GM23338 (cell line): Measurements from ENCODE around the gene WWP2. TPM values are rescaled to one million over a fixed set of nuclear protein-coding genes. Genes with fewer than 3 reads are reported as not detected.

Source experiments
- ATAC-seq: fragments of 200-7000 bp; cut with Tn5 transposase; 3 replicates; pipeline ENCODE4 v1.9.1; 2020
- DNase-seq: peaks from one replicate; pipeline ENCODE4 v3.0.0-alpha.2; 2015; ENCODE audit warnings: low spot score
- H2AFZ ChIP-seq: fragments of 200-600 bp; sonication (generic); 2 replicates; pipeline ENCODE4 v1.8.0; 2016; ENCODE audit warnings: antibody characterized with exemption, mild to moderate bottlenecking, moderate library complexity
- H3F3A ChIP-seq: fragments of 200-600 bp; sonication (generic); replicated peaks from 2 replicates; pipeline ENCODE4 v1.8.0; 2017; ENCODE audit warnings: antibody characterized with exemption, mixed run types, low read depth
- H3K27ac ChIP-seq: fragments of 200-600 bp; sonication (generic); 2 replicates; pipeline ENCODE4 v1.6.1; 2016; ENCODE audit warnings: low read depth
- H3K27me3 ChIP-seq: fragments of 200-600 bp; sonication (generic); 2 replicates; pipeline ENCODE4 v1.8.0; 2016; ENCODE audit warnings: mild to moderate bottlenecking, mixed run types, moderate library complexity; ENCODE audit not compliant: insufficient read depth
- H3K36me3 ChIP-seq: fragments of 200-600 bp; sonication (generic); 2 replicates; pipeline ENCODE4 v1.8.0; 2016; ENCODE audit warnings: mild to moderate bottlenecking; ENCODE audit not compliant: insufficient read depth
- H3K4me1 ChIP-seq: fragments of 200-600 bp; sonication (generic); 2 replicates; pipeline ENCODE4 v1.8.0; 2016; ENCODE audit warnings: mild to moderate bottlenecking, moderate library complexity; ENCODE audit not compliant: insufficient read depth
- H3K4me2 ChIP-seq: fragments of 200-600 bp; sonication (generic); 2 replicates; pipeline ENCODE4 v1.7.1; 2017; ENCODE audit warnings: mixed run types
- H3K4me3 ChIP-seq: fragments of 200-600 bp; sonication (generic); 2 replicates; pipeline ENCODE4 v1.6.1; 2016; ENCODE audit warnings: mixed run types
- H3K79me2 ChIP-seq: fragments of 200-600 bp; sonication (generic); replicated peaks from 2 replicates; pipeline ENCODE4 v1.8.0; 2017; ENCODE audit warnings: mild to moderate bottlenecking; ENCODE audit not compliant: insufficient read depth
- H3K9me2 ChIP-seq: fragments of 200-600 bp; sonication (generic); 2 replicates; pipeline ENCODE4 v1.8.0; 2017; ENCODE audit not compliant: insufficient read depth
- H4K20me1 ChIP-seq: fragments of 200-600 bp; sonication (generic); replicated peaks from 2 replicates; pipeline ENCODE4 v1.8.0; 2017; ENCODE audit warnings: mild to moderate bottlenecking; ENCODE audit not compliant: insufficient read depth
- H3K27ac Mint-ChIP-seq: 2 replicates; pipeline ENCODE4 v1.8.0; 2020; ENCODE audit warnings: inconsistent platforms, mild to moderate bottlenecking, moderate library complexity, mixed read lengths
- H3K27me3 Mint-ChIP-seq: 3 replicates; pipeline ENCODE4 v1.8.0; 2022; ENCODE audit warnings: low read depth, mild to moderate bottlenecking, moderate library complexity, mixed read lengths, inconsistent platforms; ENCODE audit not compliant: insufficient read depth, poor library complexity
- H3K36me3 Mint-ChIP-seq: 3 replicates; pipeline ENCODE4 v1.8.0; 2021; ENCODE audit warnings: low read depth, mild to moderate bottlenecking, inconsistent platforms, moderate library complexity, mixed read lengths
- H3K4me1 Mint-ChIP-seq: 3 replicates; pipeline ENCODE4 v1.8.0; 2020; ENCODE audit warnings: mild to moderate bottlenecking, inconsistent platforms, mixed read lengths
- H3K4me3 Mint-ChIP-seq: 3 replicates; pipeline ENCODE4 v1.8.0; 2021; ENCODE audit warnings: moderate library complexity, mild to moderate bottlenecking, inconsistent platforms, mixed read lengths
- H3K9me3 Mint-ChIP-seq: 3 replicates; pipeline ENCODE4 v1.8.0; 2020; ENCODE audit warnings: moderate library complexity, mild to moderate bottlenecking, inconsistent platforms, mixed read lengths
- CTCF ChIP-seq, 2 experiments: fragments of 200-600 bp in 1 of 2; sonication (generic) in 1 of 2; conservative IDR thresholded peaks; 2 replicates each; pipeline versions ENCODE4 v1.5.1 to v1.6.1; 2016 to 2017; ENCODE audit warnings: antibody characterized with exemption in 2 of 2, low read depth in 2 of 2, mild to moderate bottlenecking in 2 of 2, moderate library complexity in 1 of 2
- EZH2phosphoT487 ChIP-seq: fragments of 200-600 bp; sonication (generic); IDR thresholded peaks from one replicate; pipeline ENCODE4 v1.8.1; 2018; ENCODE audit warnings: antibody characterized with exemption; ENCODE audit not compliant: unreplicated experiment
- polyA plus RNA-seq: library from polyadenylated mRNA; unstranded; fragments of >200 nt; fragmentation: Nextera tagmentation; extraction: Ambion mirVana; gene quantifications from 2 replicates; pipeline ENCODE4 v1.2.1, GENCODE V29; 2016
- total RNA-seq: library from RNA; depleted of rRNA; stranded (reverse); fragments of >200 nt; shearing (Covaris generic); gene quantifications from 2 replicates; pipeline ENCODE4 v1.2.3, GENCODE V29; 2014
- TF ChIP-seq, protein P1 (sequence below): fragments of 250-450 bp; sonication (Bioruptor Pico); IDR thresholded peaks from 2 replicates; pipeline ENCODE4 v1.5.0; 2020; ENCODE audit warnings: mild to moderate bottlenecking, moderate library complexity

WWP2 gene
- total and polyA plus RNA-seq, 2 experiments from 2014 or later, result 12.3 to 35.5 TPM

GRCh38 chr16:69831212-69832123 is 69.3 kb downstream of the WWP2 start (continued):
- TF ChIP-seq, protein P1, sequence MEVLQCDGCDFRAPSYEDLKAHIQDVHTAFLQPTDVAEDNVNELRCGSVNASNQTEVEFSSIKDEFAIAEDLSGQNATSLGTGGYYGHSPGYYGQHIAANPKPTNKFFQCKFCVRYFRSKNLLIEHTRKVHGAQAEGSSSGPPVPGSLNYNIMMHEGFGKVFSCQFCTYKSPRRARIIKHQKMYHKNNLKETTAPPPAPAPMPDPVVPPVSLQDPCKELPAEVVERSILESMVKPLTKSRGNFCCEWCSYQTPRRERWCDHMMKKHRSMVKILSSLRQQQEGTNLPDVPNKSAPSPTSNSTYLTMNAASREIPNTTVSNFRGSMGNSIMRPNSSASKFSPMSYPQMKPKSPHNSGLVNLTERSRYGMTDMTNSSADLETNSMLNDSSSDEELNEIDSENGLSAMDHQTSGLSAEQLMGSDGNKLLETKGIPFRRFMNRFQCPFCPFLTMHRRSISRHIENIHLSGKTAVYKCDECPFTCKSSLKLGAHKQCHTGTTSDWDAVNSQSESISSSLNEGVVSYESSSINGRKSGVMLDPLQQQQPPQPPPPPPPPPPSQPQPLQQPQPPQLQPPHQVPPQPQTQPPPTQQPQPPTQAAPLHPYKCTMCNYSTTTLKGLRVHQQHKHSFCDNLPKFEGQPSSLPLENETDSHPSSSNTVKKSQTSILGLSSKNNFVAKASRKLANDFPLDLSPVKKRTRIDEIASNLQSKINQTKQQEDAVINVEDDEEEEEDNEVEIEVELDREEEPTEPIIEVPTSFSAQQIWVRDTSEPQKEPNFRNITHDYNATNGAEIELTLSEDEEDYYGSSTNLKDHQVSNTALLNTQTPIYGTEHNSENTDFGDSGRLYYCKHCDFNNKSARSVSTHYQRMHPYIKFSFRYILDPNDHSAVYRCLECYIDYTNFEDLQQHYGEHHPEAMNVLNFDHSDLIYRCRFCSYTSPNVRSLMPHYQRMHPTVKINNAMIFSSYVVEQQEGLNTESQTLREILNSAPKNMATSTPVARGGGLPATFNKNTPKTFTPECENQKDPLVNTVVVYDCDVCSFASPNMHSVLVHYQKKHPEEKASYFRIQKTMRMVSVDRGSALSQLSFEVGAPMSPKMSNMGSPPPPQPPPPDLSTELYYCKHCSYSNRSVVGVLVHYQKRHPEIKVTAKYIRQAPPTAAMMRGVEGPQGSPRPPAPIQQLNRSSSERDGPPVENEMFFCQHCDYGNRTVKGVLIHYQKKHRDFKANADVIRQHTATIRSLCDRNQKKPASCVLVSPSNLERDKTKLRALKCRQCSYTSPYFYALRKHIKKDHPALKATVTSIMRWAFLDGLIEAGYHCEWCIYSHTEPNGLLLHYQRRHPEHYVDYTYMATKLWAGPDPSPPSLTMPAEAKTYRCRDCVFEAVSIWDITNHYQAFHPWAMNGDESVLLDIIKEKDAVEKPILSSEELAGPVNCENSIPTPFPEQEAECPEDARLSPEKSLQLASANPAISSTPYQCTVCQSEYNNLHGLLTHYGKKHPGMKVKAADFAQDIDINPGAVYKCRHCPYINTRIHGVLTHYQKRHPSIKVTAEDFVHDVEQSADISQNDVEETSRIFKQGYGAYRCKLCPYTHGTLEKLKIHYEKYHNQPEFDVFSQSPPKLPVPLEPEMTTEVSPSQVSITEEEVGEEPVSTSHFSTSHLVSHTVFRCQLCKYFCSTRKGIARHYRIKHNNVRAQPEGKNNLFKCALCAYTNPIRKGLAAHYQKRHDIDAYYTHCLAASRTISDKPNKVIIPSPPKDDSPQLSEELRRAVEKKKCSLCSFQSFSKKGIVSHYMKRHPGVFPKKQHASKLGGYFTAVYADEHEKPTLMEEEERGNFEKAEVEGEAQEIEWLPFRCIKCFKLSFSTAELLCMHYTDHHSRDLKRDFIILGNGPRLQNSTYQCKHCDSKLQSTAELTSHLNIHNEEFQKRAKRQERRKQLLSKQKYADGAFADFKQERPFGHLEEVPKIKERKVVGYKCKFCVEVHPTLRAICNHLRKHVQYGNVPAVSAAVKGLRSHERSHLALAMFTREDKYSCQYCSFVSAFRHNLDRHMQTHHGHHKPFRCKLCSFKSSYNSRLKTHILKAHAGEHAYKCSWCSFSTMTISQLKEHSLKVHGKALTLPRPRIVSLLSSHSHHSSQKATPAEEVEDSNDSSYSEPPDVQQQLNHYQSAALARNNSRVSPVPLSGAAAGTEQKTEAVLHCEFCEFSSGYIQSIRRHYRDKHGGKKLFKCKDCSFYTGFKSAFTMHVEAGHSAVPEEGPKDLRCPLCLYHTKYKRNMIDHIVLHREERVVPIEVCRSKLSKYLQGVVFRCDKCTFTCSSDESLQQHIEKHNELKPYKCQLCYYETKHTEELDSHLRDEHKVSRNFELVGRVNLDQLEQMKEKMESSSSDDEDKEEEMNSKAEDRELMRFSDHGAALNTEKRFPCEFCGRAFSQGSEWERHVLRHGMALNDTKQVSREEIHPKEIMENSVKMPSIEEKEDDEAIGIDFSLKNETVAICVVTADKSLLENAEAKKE, result no peak

- Histone ChIP-seq H3K36me3 (no peaks in the 10 kb centered on the region), H3K9me2 (no peaks in the 10 kb centered on the region), H3K27ac (0 out of 2 replicates have a peak overlapping the region, but pooled peaks have one; percentile 59), H3K27me3 (no peaks in the 10 kb centered on the region), H3K4me3 (no peak overlapping the region), H3K4me1 (peaks cover 6% of the 10 kb centered on the region; the same call in 1 of the 2 replicates), H4K20me1 (no peaks in the 10 kb centered on the region), H3K79me2 (no peaks in the 10 kb centered on the region), H3F3A (no peaks in the 10 kb centered on the region), H2AFZ (no peak overlapping the region), H3K4me2 (no peak overlapping the region)
- Mint-ChIP-seq H3K4me1 (peaks cover 12% of the 10 kb centered on the region), H3K4me3 (no peak overlapping the region), H3K9me3 (no peaks in the 10 kb centered on the region), H3K27ac (peak overlapping the region; percentile 60), H3K36me3 (no peaks in the 10 kb centered on the region; the same call in 2 of the 3 replicates), H3K27me3 (peaks cover 6% of the 10 kb centered on the region)
- ATAC-seq (peak; percentile 74), DNase-seq (no peak)
- TF ChIP-seq CTCF (conservative IDR thresholded peaks at IDR 0.05; ENCODE audit: low read depth in 2 of 2) (no peak), EZH2phosphoT487 (no peak)
- TF ChIP-seq, protein P1, result no peak
Observed at GRCh38 chr16:69833357-69834282, 71.5 kb downstream of the WWP2 start.
